B cell (primary cell): Measurements from ENCODE around the gene FDX1. TPM values are rescaled to one million over a fixed set of nuclear protein-coding genes. Genes with fewer than 3 reads are reported as not detected.

ENCODE experiments used
- ATAC-seq: fragments of 200-7000 bp; cut with Tn5 transposase; one replicate; pipeline ENCODE4 v1.10.0; 2021; ENCODE audit warnings: low read depth, mild to moderate bottlenecking, moderate number of reproducible peaks, moderate library complexity
- CTCF ChIA-PET: fragments of 350-600 bp; sonication (Branson Sonifier 250); formaldehyde crosslinking; loops from one replicate; lab custom pipeline; 2021; ENCODE audit warnings: antibody characterized with exemption, inconsistent platforms; lab: Charles Lee
- POLR2A ChIA-PET: fragments of 350-600 bp; sonication (Branson Sonifier 250); formaldehyde crosslinking; loops from one replicate; lab custom pipeline; 2021; ENCODE audit warnings: antibody characterized with exemption; lab: Charles Lee
- DNase-seq: peaks from one replicate; pipeline ENCODE4 v3.0.0; 2013
- H2AFZ ChIP-seq: 2 replicates; pipeline ENCODE4 v1.6.1; 2012; ENCODE audit warnings: mild to moderate bottlenecking, low read depth, low read length; ENCODE audit not compliant: insufficient read depth, poor library complexity, severe bottlenecking
- H3K27ac ChIP-seq, 2 donors: 1 replicate in 1 of 2; 2 replicates in 1 of 2; pipeline ENCODE4 v1.5.1; 2012 to 2013; ENCODE audit warnings: low read length in 2 of 2, mild to moderate bottlenecking in 2 of 2, moderate library complexity in 1 of 2
- H3K27me3 ChIP-seq, 4 experiments: fragments of 200-600 bp in 1 of 4; sonication (generic) in 1 of 4; replicated peaks in 1 of 4; 1 replicate in 2 of 4; 2 replicates in 2 of 4; pipeline versions ENCODE4 v1.6.1 to v1.7.0; 2013 to 2016; ENCODE audit warnings: low read length in 3 of 4, mild to moderate bottlenecking in 2 of 4, mixed read lengths in 1 of 4, moderate library complexity in 1 of 4; ENCODE audit not compliant: insufficient read depth in 4 of 4, control insufficient read depth in 3 of 4; ENCODE audit errors: control extremely low read depth in 1 of 4
- H3K36me3 ChIP-seq, 2 experiments: replicated peaks in 1 of 2; 1 replicate in 1 of 2; 2 replicates in 1 of 2; pipeline versions ENCODE4 v1.6.1 to v1.7.1; 2013; ENCODE audit warnings: low read length in 1 of 2; ENCODE audit not compliant: insufficient read depth in 2 of 2, control insufficient read depth in 1 of 2; ENCODE audit errors: control extremely low read depth in 1 of 2, extremely low read depth in 1 of 2
- H3K4me1 ChIP-seq, 2 donors: fragments of 200-600 bp in 1 of 2; sonication (generic) in 1 of 2; 1 replicate in 1 of 2; 2 replicates in 1 of 2; pipeline versions ENCODE4 v1.5.1 to v1.6.1; 2013 to 2017; ENCODE audit warnings: low read length in 2 of 2; ENCODE audit not compliant: control insufficient read depth in 2 of 2, insufficient read depth in 2 of 2
- H3K4me2 ChIP-seq: replicated peaks from 2 replicates; pipeline ENCODE3; 2012; ENCODE audit warnings: mild to moderate bottlenecking, low read depth, low read length; ENCODE audit not compliant: poor library complexity, severe bottlenecking
- H3K4me3 ChIP-seq, 5 experiments: fragments of 200-600 bp in 1 of 5; sonication (generic) in 1 of 5; 1 replicate in 3 of 5; 2 replicates in 2 of 5; pipeline versions ENCODE4 v1.5.1 to v1.7.0; 2011 to 2016; ENCODE audit warnings: low read length in 4 of 5, mild to moderate bottlenecking in 4 of 5, low read depth in 2 of 5, control low read depth in 1 of 5, moderate library complexity in 1 of 5; ENCODE audit not compliant: insufficient read depth in 1 of 5; ENCODE audit errors: control extremely low read depth in 1 of 5, extremely low read depth in 1 of 5
- H3K79me2 ChIP-seq: fragments of 200-600 bp; sonication (generic); one replicate; pipeline ENCODE4 v1.6.0; 2016; ENCODE audit warnings: low read length; ENCODE audit not compliant: control insufficient read depth, insufficient read depth
- H3K9ac ChIP-seq: fragments of 200-600 bp; sonication (generic); 2 replicates; pipeline ENCODE4 v1.6.1; 2017; ENCODE audit warnings: mild to moderate bottlenecking, low read length, moderate library complexity
- H3K9me3 ChIP-seq, 3 donors: one replicate each; pipeline versions ENCODE4 v1.6.1 to v1.7.1; 2013; ENCODE audit warnings: low read length in 2 of 3; ENCODE audit not compliant: control insufficient read depth in 2 of 3, insufficient read depth in 1 of 3; ENCODE audit errors: control extremely low read depth in 1 of 3
- H4K20me1 ChIP-seq: 2 replicates; pipeline ENCODE4 v1.6.0; 2012; ENCODE audit warnings: mild to moderate bottlenecking, low read length; ENCODE audit not compliant: insufficient read depth, control insufficient read depth, poor library complexity, severe bottlenecking
- H3K27ac Mint-ChIP-seq: one replicate; pipeline ENCODE4 v1.8.0; 2021; ENCODE audit warnings: mixed read lengths
- H3K27me3 Mint-ChIP-seq: one replicate; pipeline ENCODE4 v1.8.0; 2021; ENCODE audit warnings: mixed read lengths
- H3K4me1 Mint-ChIP-seq: one replicate; pipeline ENCODE4 v1.8.0; 2021; ENCODE audit warnings: mixed read lengths
- H3K4me3 Mint-ChIP-seq: one replicate; pipeline ENCODE4 v1.8.0; 2021; ENCODE audit warnings: mixed read lengths
- H3K9me3 Mint-ChIP-seq: one replicate; pipeline ENCODE4 v1.8.0; 2022; ENCODE audit warnings: mixed read lengths; ENCODE audit not compliant: insufficient read depth
- EZH2 ChIP-seq: IDR thresholded peaks from 2 replicates; pipeline ENCODE4 v1.6.1; 2012; ENCODE audit warnings: borderline replicate concordance, low read depth, mild to moderate bottlenecking, moderate library complexity, low read length; ENCODE audit not compliant: insufficient read depth, poor library complexity, severe bottlenecking
- WGBS: methylation state at CpG from one replicate; pipeline ENCODE4 v1.1.5; 2013; ENCODE audit warnings: missing lambda C conversion rate; ENCODE audit not compliant: insufficient coverage; 5-methylcytosine and 5-hydroxymethylcytosine counted together
- intact Hi-C: fragments of 100-400 bp; cut with micrococcal nuclease; formaldehyde crosslinking; loops from one replicate; pipeline ENCODE4 v1.10.0; 2022
- polyA plus RNA-seq: library from polyadenylated mRNA; depleted of rRNA; stranded (reverse); fragments of >200 nt; gene quantifications from 2 replicates; pipeline ENCODE4 v1.2.3, GENCODE V29; 2012
- total RNA-seq, 2 donors: library from RNA; stranded (reverse); fragments of 120-200 nt in 1 of 2; gene quantifications; 1 replicate in 1 of 2; 2 replicates in 1 of 2; pipeline versions ENCODE4 v1.2.3 to v1.2.4, GENCODE V29; 2013 to 2022
- TF ChIP-seq, protein P1 (sequence below): fragments of 200-600 bp; IDR thresholded peaks from one replicate; pipeline ENCODE4 v1.8.0; 2022; ENCODE audit warnings: antibody characterized with exemption, mild to moderate bottlenecking

The FDX1 gene
- total and polyA plus RNA-seq, 2 donors (not counting 1 experiment from before 2014, with no cell fraction given): 3.5 to 11.2 TPM

DNA sequence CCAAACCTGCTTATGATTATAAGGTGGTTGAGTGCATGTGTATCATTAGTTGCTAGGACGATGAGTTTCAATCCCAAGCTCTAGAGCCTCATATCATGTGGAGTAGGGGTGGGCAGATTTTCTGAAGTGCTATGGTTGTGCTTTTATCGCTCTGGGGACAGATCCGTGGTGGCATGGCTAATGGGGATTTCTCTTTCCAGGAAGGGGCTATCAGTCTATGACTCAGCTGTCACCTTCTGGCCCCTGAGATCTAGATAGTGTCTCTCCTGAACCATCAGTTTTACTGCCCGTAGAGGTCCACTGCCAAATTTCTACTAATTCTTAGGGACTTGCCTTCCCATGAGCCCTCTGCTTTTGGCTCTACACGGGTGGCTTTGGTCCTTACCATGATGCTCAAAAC is 51.8 kb downstream of the FDX1 start:
- Histone ChIP-seq H3K4me2 (no peak overlapping the region), H2AFZ (no peak overlapping the region), H3K4me3 (no peak overlapping the region), H3K27me3 (peaks cover 0 to 3% (median 0%) of the 10 kb centered on the region in 4 experiments), H3K9me3 (no peaks in the 10 kb centered on the region), H3K4me1 (no peaks in the 10 kb centered on the region), H3K36me3 (no peaks in the 10 kb centered on the region), H3K9ac (no peak overlapping the region), H3K27ac (no peak overlapping the region), H3K79me2 (no peaks in the 10 kb centered on the region), H4K20me1 (no peaks in the 10 kb centered on the region)
- no peak for TF ChIP-seq EZH2
- TF ChIP-seq, protein P1, sequence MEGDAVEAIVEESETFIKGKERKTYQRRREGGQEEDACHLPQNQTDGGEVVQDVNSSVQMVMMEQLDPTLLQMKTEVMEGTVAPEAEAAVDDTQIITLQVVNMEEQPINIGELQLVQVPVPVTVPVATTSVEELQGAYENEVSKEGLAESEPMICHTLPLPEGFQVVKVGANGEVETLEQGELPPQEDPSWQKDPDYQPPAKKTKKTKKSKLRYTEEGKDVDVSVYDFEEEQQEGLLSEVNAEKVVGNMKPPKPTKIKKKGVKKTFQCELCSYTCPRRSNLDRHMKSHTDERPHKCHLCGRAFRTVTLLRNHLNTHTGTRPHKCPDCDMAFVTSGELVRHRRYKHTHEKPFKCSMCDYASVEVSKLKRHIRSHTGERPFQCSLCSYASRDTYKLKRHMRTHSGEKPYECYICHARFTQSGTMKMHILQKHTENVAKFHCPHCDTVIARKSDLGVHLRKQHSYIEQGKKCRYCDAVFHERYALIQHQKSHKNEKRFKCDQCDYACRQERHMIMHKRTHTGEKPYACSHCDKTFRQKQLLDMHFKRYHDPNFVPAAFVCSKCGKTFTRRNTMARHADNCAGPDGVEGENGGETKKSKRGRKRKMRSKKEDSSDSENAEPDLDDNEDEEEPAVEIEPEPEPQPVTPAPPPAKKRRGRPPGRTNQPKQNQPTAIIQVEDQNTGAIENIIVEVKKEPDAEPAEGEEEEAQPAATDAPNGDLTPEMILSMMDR: no peak
- ATAC-seq (no peak), DNase-seq (no peak)
- CTCF ChIA-PET: no interaction called here
- Mint-ChIP-seq H3K4me1 (no peaks in the 10 kb centered on the region), H3K27ac (no peak overlapping the region), H3K9me3 (peaks cover 2% of the 10 kb centered on the region), H3K4me3 (no peak overlapping the region), H3K27me3 (peaks cover 12% of the 10 kb centered on the region)
- intact Hi-C loops: no loop called here
- POLR2A ChIA-PET: no interaction called here
- 91% methylated on average over 3 of the region's 5 CpGs for WGBS

DNA sequence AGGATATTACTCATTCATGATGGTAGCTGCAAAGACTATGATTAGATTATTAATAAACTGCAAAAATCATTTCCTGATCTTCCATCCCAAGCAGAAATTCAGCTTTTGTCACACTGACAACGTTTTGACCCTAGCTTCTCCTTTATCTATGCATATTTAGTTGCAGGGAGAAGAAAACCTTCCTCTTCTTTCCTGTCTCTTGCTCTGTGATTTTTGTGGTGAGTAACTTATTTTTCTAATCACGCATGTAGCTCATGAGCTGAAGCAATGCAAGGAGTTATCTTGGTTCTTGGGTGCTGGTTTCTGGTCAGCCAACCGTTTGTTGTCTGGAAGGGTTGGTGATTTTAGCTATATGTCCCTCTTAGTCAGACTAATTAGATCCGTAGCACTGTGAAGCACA is 56.4 kb downstream of the FDX1 start:
- Histone ChIP-seq H3K4me3 (no peak overlapping the region), H3K27me3 (peaks cover 0 to 3% (median 0%) of the 10 kb centered on the region in 4 experiments), H3K9ac (no peak overlapping the region), H3K4me2 (no peak overlapping the region), H3K9me3 (no peaks in the 10 kb centered on the region), H4K20me1 (no peaks in the 10 kb centered on the region), H2AFZ (no peak overlapping the region), H3K36me3 (no peaks in the 10 kb centered on the region), H3K27ac (no peak overlapping the region), H3K4me1 (no peaks in the 10 kb centered on the region), H3K79me2 (no peaks in the 10 kb centered on the region)
- Mint-ChIP-seq H3K27ac (no peak overlapping the region), H3K4me3 (no peak overlapping the region), H3K4me1 (no peaks in the 10 kb centered on the region), H3K9me3 (no peaks in the 10 kb centered on the region), H3K27me3 (peaks cover 15% of the 10 kb centered on the region)
- ATAC-seq (no peak), DNase-seq (no peak)
- no peak for TF ChIP-seq EZH2
- TF ChIP-seq, protein P1: no peak
- intact Hi-C loops: no loop called here
- CTCF ChIA-PET: no interaction called here
- WGBS: no CpG with 5 or more reads among the region's 4 CpGs
- POLR2A ChIA-PET: no interaction called here
